ENCODE results near the gene TBX20. TPM values are rescaled to one million over a fixed set of nuclear protein-coding genes. Genes with fewer than 3 reads are reported as not detected.

The TBX20 gene
- total and polyA plus RNA-seq, 2 of the 8 experiments (the other 6 are each of a cell fraction or from before 2014, with no cell fraction given), result 0.08 to 0.26 TPM

DNA sequence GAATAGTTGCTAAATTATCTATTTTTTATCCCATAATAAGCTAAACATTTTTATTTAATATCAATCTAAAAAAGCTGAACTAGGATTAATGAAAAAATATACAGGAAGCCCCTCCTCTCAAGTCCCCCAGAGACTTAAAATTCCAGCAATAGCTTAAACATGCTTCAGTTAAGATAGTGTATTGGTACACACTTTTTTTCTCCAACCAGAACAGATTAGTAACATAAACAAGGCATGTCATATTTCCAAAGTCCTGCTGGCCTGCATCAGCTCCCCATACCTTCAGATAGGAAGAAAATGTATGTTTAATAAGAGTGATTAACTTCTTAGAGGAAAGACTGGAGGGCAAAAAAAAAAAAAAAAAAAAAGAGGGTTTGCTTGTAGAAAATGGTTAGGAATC is 7.1 kb downstream of the TBX20 start (continued):
- TF ChIP-seq, protein P1, sequence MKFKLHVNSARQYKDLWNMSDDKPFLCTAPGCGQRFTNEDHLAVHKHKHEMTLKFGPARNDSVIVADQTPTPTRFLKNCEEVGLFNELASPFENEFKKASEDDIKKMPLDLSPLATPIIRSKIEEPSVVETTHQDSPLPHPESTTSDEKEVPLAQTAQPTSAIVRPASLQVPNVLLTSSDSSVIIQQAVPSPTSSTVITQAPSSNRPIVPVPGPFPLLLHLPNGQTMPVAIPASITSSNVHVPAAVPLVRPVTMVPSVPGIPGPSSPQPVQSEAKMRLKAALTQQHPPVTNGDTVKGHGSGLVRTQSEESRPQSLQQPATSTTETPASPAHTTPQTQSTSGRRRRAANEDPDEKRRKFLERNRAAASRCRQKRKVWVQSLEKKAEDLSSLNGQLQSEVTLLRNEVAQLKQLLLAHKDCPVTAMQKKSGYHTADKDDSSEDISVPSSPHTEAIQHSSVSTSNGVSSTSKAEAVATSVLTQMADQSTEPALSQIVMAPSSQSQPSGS (IDR thresholded peaks at IDR 0.05; ENCODE audit: low read length), result no peak

All from H1 (cell line).